HG02610 (cell line): ENCODE measurements around the gene GPR162.
A peak's percentile ranks its signal among the peaks of the same experiment; 100 is the strongest.

ENCODE experiments used
- ATAC-seq: cut with Tn5 transposase; IDR thresholded peaks from one replicate; pipeline ENCODE4 v1.9.1; 2021; ENCODE audit warnings: mild to moderate bottlenecking, moderate library complexity; ENCODE audit not compliant: unreplicated experiment

The GPR162 gene

DNA sequence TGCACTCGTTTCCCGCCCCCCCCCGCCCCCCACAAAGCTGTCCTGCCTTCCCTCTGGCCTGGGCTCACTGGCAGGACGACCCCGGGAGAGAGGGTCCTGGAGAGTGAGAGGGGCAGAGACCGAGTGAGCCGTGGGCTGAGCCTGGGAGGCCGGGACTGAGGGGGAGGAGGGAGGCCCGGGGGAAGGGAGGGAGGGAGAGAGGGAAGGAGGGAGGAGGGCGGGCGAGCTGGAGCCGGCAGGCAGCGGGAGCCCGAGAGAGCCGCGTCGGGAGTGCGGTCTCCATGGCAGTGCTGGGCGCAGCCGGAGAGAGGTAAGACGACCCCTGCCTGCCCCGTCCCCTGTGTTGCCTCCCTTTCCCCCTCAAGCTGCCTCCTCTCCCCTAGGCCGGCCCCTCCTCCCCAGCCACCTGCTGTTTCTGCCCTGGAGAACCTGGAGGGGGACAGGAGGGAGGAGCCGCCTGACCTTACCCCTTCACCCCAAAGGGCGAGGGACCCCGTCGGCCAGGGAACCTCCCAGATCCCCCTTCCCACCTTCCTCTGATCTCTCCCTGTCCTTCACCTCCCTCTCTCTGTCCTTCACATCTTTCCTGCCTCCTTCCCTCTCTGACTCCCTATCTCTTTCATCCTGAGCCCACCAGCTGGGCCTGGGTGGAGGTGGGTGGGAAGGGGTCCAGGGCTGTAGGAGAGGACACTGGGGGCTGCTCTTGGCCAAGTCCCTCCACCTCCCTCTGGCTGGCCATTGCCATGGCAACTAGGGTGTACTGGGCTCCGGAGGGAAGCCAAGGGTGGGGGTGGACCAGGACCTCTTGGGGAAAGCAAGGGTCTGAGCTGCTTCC lies at the start of gene GPR162:
Gene GPR162 (plus strand): TSS at position 231 of the 835 bp plus-strand sequence. CDS start 2,078 bp downstream, outside the sequence.
- no peak for ATAC-seq

- ATAC-seq = no peak
These were observed 49.3 kb upstream of the GPR162 start, which contains the start of gene LAG3 for GRCh38 chr12:6772331-6772695. LAG3 (plus strand) TSS chr12:6772520; CDS start chr12:6772853, 333 bp downstream.

DNA sequence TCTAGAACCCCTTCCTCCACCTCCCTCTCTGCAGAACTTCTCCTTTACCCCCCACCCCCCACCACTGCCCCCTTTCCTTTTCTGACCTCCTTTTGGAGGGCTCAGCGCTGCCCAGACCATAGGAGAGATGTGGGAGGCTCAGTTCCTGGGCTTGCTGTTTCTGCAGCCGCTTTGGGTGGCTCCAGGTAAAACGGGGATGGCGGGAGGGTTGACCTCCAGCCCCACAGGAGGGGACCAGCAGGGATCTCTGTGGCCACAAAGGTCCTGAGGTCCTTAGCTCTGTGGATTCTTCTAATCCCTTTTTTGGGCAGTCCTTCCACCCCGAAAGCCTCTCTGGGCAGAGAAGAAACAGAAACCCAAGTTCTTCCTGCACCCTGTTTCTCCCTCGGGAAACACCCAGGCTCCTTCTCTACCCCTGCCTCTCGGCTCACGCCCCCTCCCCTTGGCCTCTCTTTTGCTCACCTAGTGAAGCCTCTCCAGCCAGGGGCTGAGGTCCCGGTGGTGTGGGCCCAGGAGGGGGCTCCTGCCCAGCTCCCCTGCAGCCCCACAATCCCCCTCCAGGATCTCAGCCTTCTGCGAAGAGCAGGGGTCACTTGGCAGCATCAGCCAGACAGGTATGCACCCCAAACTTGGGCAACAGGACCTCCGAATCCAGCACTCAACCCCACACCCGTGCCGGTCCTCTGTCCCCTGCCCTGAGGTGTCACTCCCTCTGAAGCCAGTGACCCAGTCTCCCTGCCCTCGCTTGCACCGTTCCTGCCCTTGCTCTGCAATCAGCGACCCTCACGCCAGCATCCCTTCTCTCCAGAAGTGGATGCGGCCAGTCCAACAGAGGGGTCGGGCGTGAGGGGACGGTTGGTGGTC lies 48.7 kb upstream of the GPR162 start:
- no peak for ATAC-seq

DNA sequence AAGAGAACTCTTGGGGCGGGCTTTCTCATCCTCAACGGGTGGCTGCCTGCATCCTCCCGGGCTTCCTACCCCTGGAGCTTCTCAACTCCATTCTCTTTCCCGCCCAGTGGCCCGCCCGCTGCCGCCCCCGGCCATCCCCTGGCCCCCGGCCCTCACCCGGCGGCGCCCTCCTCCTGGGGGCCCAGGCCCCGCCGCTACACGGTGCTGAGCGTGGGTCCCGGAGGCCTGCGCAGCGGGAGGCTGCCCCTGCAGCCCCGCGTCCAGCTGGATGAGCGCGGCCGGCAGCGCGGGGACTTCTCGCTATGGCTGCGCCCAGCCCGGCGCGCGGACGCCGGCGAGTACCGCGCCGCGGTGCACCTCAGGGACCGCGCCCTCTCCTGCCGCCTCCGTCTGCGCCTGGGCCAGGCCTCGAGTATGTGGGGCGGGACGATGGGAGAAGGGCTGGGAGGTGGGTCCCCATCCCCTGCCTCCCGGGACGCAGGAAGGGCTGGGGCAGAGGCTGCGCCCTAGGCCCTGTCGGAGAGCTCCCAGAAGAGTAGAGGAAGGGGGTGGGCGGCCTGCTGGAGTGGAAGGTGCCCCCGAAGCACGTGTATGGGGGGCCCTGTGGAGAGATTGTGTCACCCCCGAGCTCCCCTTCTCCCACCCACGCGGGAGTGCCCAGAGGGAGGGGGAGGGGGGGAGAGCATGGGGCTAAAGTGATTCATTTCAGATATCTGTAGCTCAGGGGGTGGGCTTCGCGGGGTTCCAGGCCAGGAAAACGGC lies 47.9 kb upstream of the GPR162 start:
- no peak for ATAC-seq

DNA sequence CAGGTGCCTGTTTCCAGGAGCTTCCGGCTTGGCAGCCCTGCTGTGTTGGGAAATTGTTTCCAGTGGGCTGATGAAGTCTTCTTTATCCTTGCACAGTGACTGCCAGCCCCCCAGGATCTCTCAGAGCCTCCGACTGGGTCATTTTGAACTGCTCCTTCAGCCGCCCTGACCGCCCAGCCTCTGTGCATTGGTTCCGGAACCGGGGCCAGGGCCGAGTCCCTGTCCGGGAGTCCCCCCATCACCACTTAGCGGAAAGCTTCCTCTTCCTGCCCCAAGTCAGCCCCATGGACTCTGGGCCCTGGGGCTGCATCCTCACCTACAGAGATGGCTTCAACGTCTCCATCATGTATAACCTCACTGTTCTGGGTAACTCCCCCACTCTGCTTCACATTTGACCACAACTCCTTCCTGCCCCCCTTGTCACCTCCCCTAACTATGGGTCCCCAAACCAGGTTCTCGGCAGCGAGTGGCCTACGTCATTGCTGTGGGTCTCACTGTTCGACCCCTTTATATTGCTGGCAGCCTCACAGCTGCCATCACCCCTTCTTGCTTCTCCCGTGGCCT lies 47.0 kb upstream of the GPR162 start:
- no peak for ATAC-seq

DNA sequence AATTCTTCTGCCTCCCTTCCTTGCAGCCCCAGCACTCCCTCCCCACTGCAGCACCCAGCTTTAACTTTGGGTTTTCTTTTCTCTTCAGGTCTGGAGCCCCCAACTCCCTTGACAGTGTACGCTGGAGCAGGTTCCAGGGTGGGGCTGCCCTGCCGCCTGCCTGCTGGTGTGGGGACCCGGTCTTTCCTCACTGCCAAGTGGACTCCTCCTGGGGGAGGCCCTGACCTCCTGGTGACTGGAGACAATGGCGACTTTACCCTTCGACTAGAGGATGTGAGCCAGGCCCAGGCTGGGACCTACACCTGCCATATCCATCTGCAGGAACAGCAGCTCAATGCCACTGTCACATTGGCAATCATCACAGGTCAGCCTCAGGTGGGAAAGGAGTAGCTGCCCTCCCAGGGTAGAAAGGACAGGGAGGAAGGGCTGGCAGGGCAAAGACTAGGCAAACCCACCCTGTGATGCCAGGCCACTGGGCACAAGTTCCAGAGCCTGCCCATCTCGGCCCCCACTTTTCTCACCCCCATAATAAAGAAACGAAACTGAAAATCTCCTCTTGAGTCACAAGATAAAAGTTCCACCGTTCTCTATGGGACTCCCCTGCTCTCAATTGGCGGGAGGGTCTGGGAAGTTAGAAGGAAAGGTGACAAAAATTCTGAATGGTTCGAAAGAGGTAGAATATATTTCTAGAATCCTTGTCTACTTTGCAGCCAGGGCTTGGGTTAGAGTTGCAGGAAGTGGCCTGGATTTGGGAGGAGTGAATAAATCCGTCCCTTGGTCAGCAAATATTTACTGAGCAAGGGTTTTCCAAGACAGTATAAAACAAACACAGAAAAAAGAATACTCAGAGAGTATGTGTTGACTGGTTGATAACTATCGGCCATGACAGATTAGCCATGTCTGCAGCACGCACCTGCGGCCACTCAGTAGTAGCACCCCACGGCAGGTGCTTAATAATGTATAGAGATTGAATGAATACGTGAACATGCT lies 46.1 kb upstream of the GPR162 start:
- ATAC-seq = no peak

GRCh38 chr12:6777386-6777785 lies 44.2 kb upstream of the GPR162 start:
- no peak for ATAC-seq

DNA sequence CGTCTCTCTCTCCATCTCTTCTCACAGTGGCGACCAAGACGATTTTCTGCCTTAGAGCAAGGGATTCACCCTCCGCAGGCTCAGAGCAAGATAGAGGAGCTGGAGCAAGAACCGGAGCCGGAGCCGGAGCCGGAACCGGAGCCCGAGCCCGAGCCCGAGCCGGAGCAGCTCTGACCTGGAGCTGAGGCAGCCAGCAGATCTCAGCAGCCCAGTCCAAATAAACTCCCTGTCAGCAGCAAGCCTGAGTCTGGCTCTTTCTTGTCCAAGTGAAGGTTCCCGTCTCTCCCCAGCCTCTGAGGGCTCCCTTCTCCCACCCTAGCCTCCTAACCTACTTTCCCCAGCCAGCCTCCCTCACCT lies 43.4 kb upstream of the GPR162 start:
- no peak for ATAC-seq

DNA sequence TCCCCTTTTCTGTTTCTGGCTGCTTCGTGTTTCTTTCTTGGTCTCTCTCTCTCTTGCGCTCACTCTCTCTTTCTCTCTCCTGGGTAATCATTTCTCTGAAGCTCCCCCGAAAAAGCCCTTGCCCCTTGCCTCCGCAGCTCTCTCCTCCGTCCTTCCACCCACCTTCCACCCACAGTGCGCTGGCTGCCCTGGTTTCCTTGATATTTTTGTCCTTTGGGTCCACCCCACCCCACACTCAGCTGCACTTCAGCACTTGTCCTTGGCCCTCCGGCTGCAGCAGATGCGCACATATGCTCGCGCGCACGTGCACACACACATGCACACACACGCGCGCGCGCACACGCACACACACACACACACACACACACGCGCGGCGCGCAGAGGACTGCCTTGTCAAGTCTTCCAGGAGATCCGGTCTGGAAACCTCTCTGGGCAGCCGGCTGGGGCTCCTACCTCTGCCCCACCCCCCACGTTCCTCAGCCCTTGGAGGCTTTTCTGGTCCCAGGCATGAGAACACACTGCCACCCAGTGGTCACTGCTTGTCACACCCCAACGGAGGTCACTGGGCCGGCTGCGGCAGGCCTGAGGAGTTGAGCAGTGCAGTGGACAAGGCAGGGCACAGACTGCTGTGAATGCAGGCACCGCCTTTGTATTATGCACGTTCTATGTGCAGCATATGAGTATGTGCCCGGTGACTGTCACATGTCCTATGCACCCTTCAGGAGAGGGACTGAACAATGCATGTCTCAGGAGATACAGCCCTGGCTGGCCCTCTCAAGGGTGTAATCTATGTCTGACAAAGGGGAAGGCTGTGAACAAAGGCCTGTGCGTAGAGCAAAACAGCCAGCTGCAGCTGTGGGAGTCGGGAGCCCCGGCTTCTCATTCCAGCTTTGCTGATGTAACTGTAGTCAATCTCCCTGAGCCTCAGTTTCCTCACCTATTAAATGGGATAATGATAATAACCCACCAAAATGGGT lies 42.8 kb upstream of the GPR162 start:
- ATAC-seq = peak; percentile 80

GRCh38 chr12:6779708-6780432 lies 41.8 kb upstream of the GPR162 start:
- no peak for ATAC-seq

DNA sequence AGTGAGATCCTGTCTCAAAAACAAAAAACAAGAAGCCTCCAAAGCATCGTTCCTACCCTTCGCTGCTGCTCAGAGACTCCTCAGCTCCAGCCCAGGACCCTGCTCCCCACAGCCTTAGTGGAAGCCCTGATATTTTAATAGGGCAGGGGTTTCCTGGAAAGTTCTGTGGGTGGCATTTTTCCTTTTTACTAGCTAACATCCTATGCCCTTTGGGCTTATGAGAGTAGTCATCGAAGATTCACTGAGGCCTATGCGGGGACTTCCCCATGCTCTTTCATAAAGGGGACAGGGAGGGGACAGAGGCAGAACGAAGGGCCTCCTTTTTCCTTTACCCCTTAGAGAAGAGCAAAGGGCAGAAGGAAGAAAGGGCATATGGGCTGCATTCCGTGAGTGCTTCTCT lies 41.0 kb upstream of the GPR162 start:
- ATAC-seq = no peak

DNA sequence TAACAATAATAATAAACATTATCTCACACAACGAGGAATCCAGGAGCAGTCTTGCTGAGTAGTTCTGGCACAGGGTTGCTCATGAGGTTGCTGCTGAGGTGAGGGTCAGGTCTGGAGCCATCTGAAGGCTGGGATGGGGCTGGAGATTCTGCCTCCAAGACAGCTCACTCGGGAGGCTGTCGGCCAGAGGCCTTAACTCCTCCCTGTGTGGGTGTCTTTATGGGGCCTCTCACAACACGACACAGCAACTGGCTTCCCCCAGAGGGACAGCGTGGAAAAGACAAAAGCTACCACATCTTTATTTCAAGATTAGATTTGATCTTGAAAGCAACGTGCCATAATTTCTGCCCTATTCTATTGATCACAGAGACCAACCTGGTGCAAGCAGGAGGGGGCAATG lies 39.5 kb upstream of the GPR162 start:
- ATAC-seq = no peak

DNA sequence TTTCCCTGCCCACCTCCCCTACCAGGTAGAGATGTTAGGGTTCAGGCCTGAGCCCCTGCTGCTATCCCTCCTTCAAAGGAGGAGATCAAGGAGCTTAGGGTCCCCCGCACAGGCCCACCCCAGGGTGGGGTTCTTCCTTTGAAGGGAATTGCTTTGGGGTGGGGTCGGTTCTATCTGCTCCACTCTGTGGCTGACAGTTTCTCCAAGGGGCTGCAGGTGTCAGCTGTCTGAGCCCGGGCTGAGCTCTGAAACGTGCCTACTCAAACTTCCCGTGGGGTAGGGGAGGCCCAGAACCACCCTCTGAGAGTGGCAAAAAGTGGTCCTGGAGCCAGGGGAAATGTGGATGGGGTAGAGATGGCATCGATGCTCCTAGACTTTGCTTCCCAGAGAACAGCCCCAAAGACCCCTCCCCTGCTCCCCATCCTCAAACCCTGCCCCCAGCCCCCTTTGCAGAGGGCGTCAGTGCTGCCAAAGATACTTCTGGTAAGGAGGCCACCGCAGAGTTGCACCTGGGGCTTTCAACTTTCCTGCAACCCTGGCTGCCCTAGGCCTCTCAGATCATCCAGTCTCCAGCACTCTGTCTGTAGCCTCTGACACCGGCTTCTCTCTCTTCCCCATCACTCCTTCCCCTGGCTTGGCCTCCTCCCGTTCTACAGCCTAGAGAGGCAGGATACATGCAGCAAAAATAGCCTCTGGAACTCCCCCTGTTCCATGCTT lies 38.6 kb upstream of the GPR162 start:
- no peak for ATAC-seq

- ATAC-seq = no peak
These were observed 37.8 kb upstream of the GPR162 start for GRCh38 chr12:6783828-6784227.

GRCh38 chr12:6784296-6784695 lies 37.3 kb upstream of the GPR162 start:
- ATAC-seq = no peak

DNA sequence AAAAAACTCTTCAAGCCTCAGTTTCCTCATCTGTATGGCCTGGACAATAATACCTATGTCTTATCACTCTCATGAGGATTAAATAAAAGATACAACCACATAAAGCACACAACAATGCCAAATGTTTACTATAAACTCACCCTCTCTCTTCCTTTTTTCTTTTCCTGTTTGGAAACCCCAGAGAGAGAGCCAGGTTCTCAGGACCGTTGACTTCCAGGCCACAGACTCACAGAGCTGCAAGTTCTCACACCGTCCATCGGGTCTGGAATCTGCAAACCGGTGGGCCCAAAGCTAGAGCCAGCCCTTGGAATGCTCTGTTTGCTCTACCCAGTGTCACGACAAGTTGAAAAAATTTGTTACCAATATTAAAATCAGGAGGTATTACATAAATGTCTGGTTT lies 36.9 kb upstream of the GPR162 start:
- no peak for ATAC-seq

- ATAC-seq = no peak
These were observed 35.1 kb upstream of the GPR162 start for GRCh38 chr12:6786416-6787094.
